Panc1 (cell line): Measurements from ENCODE around the gene PLPPR2. TPM values are rescaled to one million over a fixed set of nuclear protein-coding genes. Genes with fewer than 3 reads are reported as not detected.

Source experiments
- ATAC-seq: fragments of 200-7000 bp; cut with Tn5 transposase; 2 replicates; pipeline ENCODE4 v1.9.1; 2020; ENCODE audit warnings: mild to moderate bottlenecking, moderate library complexity
- BruUV-seq: library from RNA; stranded (reverse); fragments of 400-500 nt; replicated peaks from 2 replicates; lab custom pipeline; 2021; lab: Mats Ljungman, UMichigan
- CTCF ChIA-PET: fragments of 300-600 bp; sonication (Branson Sonifier 250); formaldehyde crosslinking; loops from one replicate; lab custom pipeline; 2022; ENCODE audit warnings: antibody characterized with exemption; lab: Charles Lee
- POLR2A ChIA-PET: fragments of 300-600 bp; sonication (Branson Sonifier 250); formaldehyde crosslinking; loops from one replicate; lab custom pipeline; 2022; ENCODE audit warnings: antibody characterized with exemption; lab: Charles Lee
- DNase-seq: peaks from one replicate; pipeline ENCODE4 v3.0.0-alpha.2; 2010; ENCODE audit warnings: low read depth, low spot score
- H3K27ac ChIP-seq: 2 replicates; pipeline ENCODE4 v1.5.1; 2011; ENCODE audit warnings: mild to moderate bottlenecking, low read length, inconsistent platforms
- H3K27me3 ChIP-seq: fragments of 200-500 bp; sonication (Bioruptor generic); 2 replicates; pipeline ENCODE4 v1.6.0; 2014; ENCODE audit warnings: low read length, inconsistent platforms; ENCODE audit not compliant: control insufficient read depth, insufficient read depth
- H3K36me3 ChIP-seq: fragments of 200-500 bp; sonication (Bioruptor generic); 2 replicates; pipeline ENCODE4 v1.5.1; 2014; ENCODE audit warnings: inconsistent platforms, mild to moderate bottlenecking, low read length, moderate library complexity; ENCODE audit not compliant: control insufficient read depth, insufficient read depth
- H3K4me1 ChIP-seq: 2 replicates; pipeline ENCODE4 v1.5.1; 2011; ENCODE audit warnings: inconsistent platforms, mild to moderate bottlenecking, low read length, moderate library complexity; ENCODE audit not compliant: control insufficient read depth, insufficient read depth
- H3K4me3 ChIP-seq, 2 experiments: 2 replicates each; pipeline ENCODE4 v1.5.1; 2011 to 2012; ENCODE audit warnings: low read depth in 2 of 2, low read length in 2 of 2, mild to moderate bottlenecking in 2 of 2, inconsistent platforms in 1 of 2, moderate library complexity in 1 of 2
- H3K9me3 ChIP-seq: fragments of 200-500 bp; sonication (Bioruptor generic); 2 replicates; pipeline ENCODE4 v1.5.1; 2014; ENCODE audit warnings: low read depth, mild to moderate bottlenecking, inconsistent platforms, low read length, moderate library complexity; ENCODE audit not compliant: control insufficient read depth, insufficient read depth
- CTCF ChIP-seq: fragments of 450-650 bp; IDR thresholded peaks from 2 replicates; pipeline ENCODE4 v1.5.1; 2017; ENCODE audit warnings: mild to moderate bottlenecking
- POLR2AphosphoS5 ChIP-seq: IDR thresholded peaks from 2 replicates; pipeline ENCODE4 v1.6.1; 2012; ENCODE audit warnings: mild to moderate bottlenecking, low read depth, low read length, moderate library complexity
- SIN3A ChIP-seq: IDR thresholded peaks from 2 replicates; pipeline ENCODE4 v1.6.1; 2012; ENCODE audit warnings: low read depth, mild to moderate bottlenecking, low read length, moderate library complexity, borderline replicate concordance; ENCODE audit not compliant: insufficient read depth
- TCF7L2 ChIP-seq: IDR thresholded peaks from 2 replicates; pipeline ENCODE4 v1.6.1; 2011; ENCODE audit warnings: mild to moderate bottlenecking, low read depth, low read length, inconsistent platforms
- in situ Hi-C: cut with HindIII; loops from 2 replicates; pipeline ENCODE4 v1.10.0; 2016; ENCODE audit warnings: low sequenced_read_pairs, low pct_unique_long_range_greater_than_20kb
- intact Hi-C: fragments of 100-400 bp; cut with micrococcal nuclease; formaldehyde crosslinking; loops from one replicate; pipeline ENCODE4 v1.10.0; 2022; ENCODE audit not compliant: unreplicated experiment
- total RNA-seq: library from RNA; stranded (reverse); gene quantifications from one replicate; pipeline ENCODE4 v1.2.1, GENCODE V29; 2021; ENCODE audit not compliant: unreplicated experiment
- TF ChIP-seq, protein P1 (sequence below), 2 experiments: IDR thresholded peaks; 2 replicates each; pipeline ENCODE4 v1.6.1; 2011 to 2012; ENCODE audit warnings: low read depth in 2 of 2, control low read depth in 1 of 2, low read length in 1 of 2, mild to moderate bottlenecking in 1 of 2, moderate library complexity in 1 of 2; ENCODE audit not compliant: insufficient read depth in 1 of 2

PLPPR2 gene
- total RNA-seq, 1 experiment from 2014 or later = 43.3 TPM

DNA sequence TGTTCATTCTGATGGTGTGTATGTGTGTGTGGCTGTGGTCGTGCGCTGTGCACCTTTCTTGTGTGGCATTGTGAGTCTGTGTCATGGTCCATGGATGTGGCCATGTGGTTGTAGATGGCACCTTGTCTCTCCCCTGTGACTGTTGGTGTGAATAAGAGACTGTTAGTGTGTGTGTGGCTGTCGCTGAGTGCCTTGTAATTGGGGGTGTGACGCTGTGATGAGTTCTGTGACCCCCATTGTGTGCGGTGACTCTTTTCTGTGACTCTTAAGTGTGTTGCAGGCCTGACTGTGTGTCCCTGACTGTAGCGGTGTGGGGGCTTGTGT is 804 bp downstream of the PLPPR2 start:
- CTCF ChIA-PET = no interaction called here
- TF ChIP-seq CTCF (no peak), SIN3A (no peak), TCF7L2 (no peak), POLR2AphosphoS5 (no peak)
- TF ChIP-seq, protein P1, sequence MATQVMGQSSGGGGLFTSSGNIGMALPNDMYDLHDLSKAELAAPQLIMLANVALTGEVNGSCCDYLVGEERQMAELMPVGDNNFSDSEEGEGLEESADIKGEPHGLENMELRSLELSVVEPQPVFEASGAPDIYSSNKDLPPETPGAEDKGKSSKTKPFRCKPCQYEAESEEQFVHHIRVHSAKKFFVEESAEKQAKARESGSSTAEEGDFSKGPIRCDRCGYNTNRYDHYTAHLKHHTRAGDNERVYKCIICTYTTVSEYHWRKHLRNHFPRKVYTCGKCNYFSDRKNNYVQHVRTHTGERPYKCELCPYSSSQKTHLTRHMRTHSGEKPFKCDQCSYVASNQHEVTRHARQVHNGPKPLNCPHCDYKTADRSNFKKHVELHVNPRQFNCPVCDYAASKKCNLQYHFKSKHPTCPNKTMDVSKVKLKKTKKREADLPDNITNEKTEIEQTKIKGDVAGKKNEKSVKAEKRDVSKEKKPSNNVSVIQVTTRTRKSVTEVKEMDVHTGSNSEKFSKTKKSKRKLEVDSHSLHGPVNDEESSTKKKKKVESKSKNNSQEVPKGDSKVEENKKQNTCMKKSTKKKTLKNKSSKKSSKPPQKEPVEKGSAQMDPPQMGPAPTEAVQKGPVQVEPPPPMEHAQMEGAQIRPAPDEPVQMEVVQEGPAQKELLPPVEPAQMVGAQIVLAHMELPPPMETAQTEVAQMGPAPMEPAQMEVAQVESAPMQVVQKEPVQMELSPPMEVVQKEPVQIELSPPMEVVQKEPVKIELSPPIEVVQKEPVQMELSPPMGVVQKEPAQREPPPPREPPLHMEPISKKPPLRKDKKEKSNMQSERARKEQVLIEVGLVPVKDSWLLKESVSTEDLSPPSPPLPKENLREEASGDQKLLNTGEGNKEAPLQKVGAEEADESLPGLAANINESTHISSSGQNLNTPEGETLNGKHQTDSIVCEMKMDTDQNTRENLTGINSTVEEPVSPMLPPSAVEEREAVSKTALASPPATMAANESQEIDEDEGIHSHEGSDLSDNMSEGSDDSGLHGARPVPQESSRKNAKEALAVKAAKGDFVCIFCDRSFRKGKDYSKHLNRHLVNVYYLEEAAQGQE (IDR thresholded peaks at IDR 0.05; ENCODE audit: insufficient read depth in 1 of 2, low read depth in 2 of 2, low read length in 1 of 2) = no peak
- DNase-seq = no peak
- H3K36me3 ChIP-seq = no peaks in the 10 kb centered on the region
- peak overlapping the region; percentile 55 to 73 for H3K4me3 ChIP-seq
- H3K4me1 ChIP-seq = no peaks in the 10 kb centered on the region; the same call in 1 of the 2 replicates
- H3K27ac ChIP-seq = peak overlapping the region; percentile 78
- no peak for ATAC-seq
- TSS peak; percentile 86 for BruUV-seq
- H3K9me3 ChIP-seq = no peaks in the 10 kb centered on the region
- no peaks in the 10 kb centered on the region for H3K27me3 ChIP-seq
- intact Hi-C loops = no loop called here
- in situ Hi-C loops = no loop called here
- POLR2A ChIA-PET = no interaction called here

DNA sequence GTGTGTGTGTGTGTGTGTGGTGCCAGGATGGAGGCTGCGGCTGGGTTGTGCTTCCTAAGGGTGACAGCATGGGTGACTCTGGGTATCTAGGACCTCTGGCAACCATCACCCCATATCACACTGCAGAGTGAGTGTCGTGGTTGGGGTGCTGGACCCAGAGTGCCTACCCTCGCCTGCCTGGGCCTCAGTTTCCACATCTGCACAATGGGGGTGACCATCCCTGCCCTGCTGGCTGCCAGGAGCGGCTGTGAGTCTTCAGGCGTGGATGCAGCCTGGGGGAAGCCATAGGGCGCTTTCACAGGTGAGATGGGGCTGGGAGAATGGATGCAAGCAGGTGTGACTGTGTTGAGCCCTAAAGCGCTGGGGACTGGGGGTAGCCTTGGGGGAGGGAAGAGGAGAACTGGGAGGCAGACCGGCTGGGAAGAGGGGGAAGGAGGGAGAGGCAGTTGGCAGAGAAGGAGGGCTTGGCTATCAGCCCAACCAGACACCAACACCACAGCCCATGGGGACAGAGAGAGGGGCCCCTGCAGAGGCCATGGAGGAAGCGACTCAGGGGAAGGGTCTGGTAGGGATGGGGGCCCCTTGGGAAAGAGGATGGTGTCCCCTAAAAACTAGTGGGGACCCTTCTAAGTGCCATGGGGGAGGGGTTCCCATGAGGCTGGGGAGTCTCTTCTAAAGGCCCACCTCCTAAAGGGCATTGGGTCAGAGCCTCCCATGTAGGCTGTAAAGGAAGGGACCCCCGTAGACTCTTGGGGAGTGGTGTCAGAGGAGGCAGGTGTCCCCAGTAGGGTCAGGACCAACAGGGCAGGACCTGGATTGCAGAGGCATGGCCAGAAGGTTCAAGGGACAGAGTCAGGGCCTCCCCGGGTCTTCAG is 1.7 kb downstream of the PLPPR2 start:
- Histone ChIP-seq H3K27ac (no peak overlapping the region), H3K9me3 (no peaks in the 10 kb centered on the region), H3K4me1 (no peaks in the 10 kb centered on the region; the same call in 1 of the 2 replicates), H3K36me3 (no peaks in the 10 kb centered on the region), H3K4me3 (no peak overlapping the region), H3K27me3 (no peaks in the 10 kb centered on the region)
- in situ Hi-C loops (no loop called here), intact Hi-C loops (no loop called here)
- DNase-seq (no peak), ATAC-seq (no peak)
- no peak for TF ChIP-seq CTCF
- CTCF ChIA-PET = no interaction called here
- POLR2A ChIA-PET = no interaction called here
- BruUV-seq = no TSS peak
